IMR-90 (cell line): ENCODE results near the gene NLRP10. TPM values are rescaled to one million over a fixed set of nuclear protein-coding genes. Genes with fewer than 3 reads are reported as not detected.

Source experiments
- ATAC-seq: fragments of 200-7000 bp; cut with Tn5 transposase; 2 replicates; pipeline ENCODE4 v1.9.1; 2020; ENCODE audit warnings: low read depth, mild to moderate bottlenecking, moderate library complexity
- BruUV-seq: library from RNA; stranded (reverse); fragments of 400-500 nt; replicated peaks from 2 replicates; lab custom pipeline; 2021; lab: Mats Ljungman, UMichigan
- CTCF ChIA-PET: fragments of 300-600 bp; formaldehyde crosslinking; extraction: SDS; loops from one replicate; lab custom pipeline; 2021; ENCODE audit warnings: antibody characterized with exemption; lab: Yijun Ruan, JAX
- POLR2A ChIA-PET: fragments of 300-600 bp; sonication (Branson Sonifier 250); formaldehyde crosslinking; loops from one replicate; lab custom pipeline; 2022; ENCODE audit warnings: antibody characterized with exemption; ENCODE audit not compliant: unreplicated experiment; lab: Charles Lee
- DNase-seq: peaks from one replicate; pipeline ENCODE4 v3.0.0; 2013
- H2AFZ ChIP-seq: replicated peaks from 2 replicates; pipeline ENCODE3; 2013; ENCODE audit warnings: low read length, mild to moderate bottlenecking; ENCODE audit not compliant: poor library complexity
- H2AK5ac ChIP-seq: 2 replicates; pipeline ENCODE4 v1.6.1; 2013; ENCODE audit warnings: low read depth, low read length, inconsistent platforms
- H2AK9ac ChIP-seq: replicated peaks from 2 replicates; pipeline ENCODE3; 2013; ENCODE audit warnings: mild to moderate bottlenecking, low read depth, low read length, moderate library complexity; ENCODE audit not compliant: poor library complexity
- H2BK120ac ChIP-seq: 2 replicates; pipeline ENCODE4 v1.6.1; 2013; ENCODE audit warnings: low read depth, low read length, inconsistent platforms
- H2BK15ac ChIP-seq: 3 replicates; pipeline ENCODE4 v1.6.1; 2013; ENCODE audit warnings: low read depth, low read length, inconsistent platforms
- H2BK20ac ChIP-seq: 2 replicates; pipeline ENCODE4 v1.6.1; 2013; ENCODE audit warnings: low read depth, mild to moderate bottlenecking, inconsistent platforms, low read length, moderate library complexity
- H2BK5ac ChIP-seq: 2 replicates; pipeline ENCODE4 v1.6.1; 2013; ENCODE audit warnings: mild to moderate bottlenecking, low read depth, low read length, inconsistent platforms; ENCODE audit not compliant: poor library complexity, severe bottlenecking
- H3K14ac ChIP-seq: replicated peaks from 2 replicates; pipeline ENCODE4 v1.6.1; 2013; ENCODE audit warnings: low read depth, low read length, inconsistent platforms
- H3K18ac ChIP-seq: 2 replicates; pipeline ENCODE4 v1.6.1; 2013; ENCODE audit warnings: low read depth, low read length, control low read depth
- H3K23ac ChIP-seq: 2 replicates; pipeline ENCODE4 v1.6.1; 2013; ENCODE audit warnings: low read depth, low read length, inconsistent platforms
- H3K27ac ChIP-seq: 2 replicates; pipeline ENCODE4 v1.5.1; 2013; ENCODE audit warnings: mild to moderate bottlenecking, control low read depth, low read length; ENCODE audit not compliant: insufficient read depth
- H3K27me3 ChIP-seq: 2 replicates; pipeline ENCODE4 v1.6.1; 2013; ENCODE audit warnings: low read length; ENCODE audit not compliant: control insufficient read depth, insufficient read depth
- H3K36me3 ChIP-seq: 2 replicates; pipeline ENCODE4 v1.6.1; 2013; ENCODE audit warnings: low read length, mixed read lengths; ENCODE audit not compliant: control insufficient read depth, insufficient read depth
- H3K4ac ChIP-seq: 2 replicates; pipeline ENCODE4 v1.6.1; 2013; ENCODE audit warnings: low read depth, low read length, inconsistent platforms
- H3K4me1 ChIP-seq: 2 replicates; pipeline ENCODE4 v1.6.1; 2013; ENCODE audit warnings: low read length, mixed read lengths; ENCODE audit not compliant: control insufficient read depth, insufficient read depth
- H3K4me2 ChIP-seq: 2 replicates; pipeline ENCODE4 v1.6.1; 2013; ENCODE audit warnings: low read depth, mild to moderate bottlenecking, control low read depth, low read length, moderate library complexity
- H3K4me3 ChIP-seq: 2 replicates; pipeline ENCODE4 v1.5.1; 2013; ENCODE audit warnings: low read depth, mild to moderate bottlenecking, control low read depth, low read length, moderate library complexity; ENCODE audit not compliant: insufficient read depth
- H3K56ac ChIP-seq: 2 replicates; pipeline ENCODE4 v1.6.1; 2013; ENCODE audit warnings: low read length, inconsistent platforms; ENCODE audit not compliant: insufficient read depth; ENCODE audit errors: extremely low read depth
- H3K79me1 ChIP-seq, 2 experiments: 2 replicates each; pipeline ENCODE4 v1.6.1; 2013; ENCODE audit warnings: low read length in 2 of 2, inconsistent platforms in 1 of 2, low read depth in 1 of 2
- H3K9ac ChIP-seq: 2 replicates; pipeline ENCODE4 v1.6.1; 2013; ENCODE audit warnings: low read depth, low read length, control low read depth
- H3K9me1 ChIP-seq: 2 replicates; pipeline ENCODE4 v1.6.1; 2013; ENCODE audit warnings: low read length, inconsistent platforms; ENCODE audit not compliant: insufficient read depth
- H3K9me3 ChIP-seq: 2 replicates; pipeline ENCODE4 v1.6.1; 2013; ENCODE audit warnings: low read length; ENCODE audit not compliant: control insufficient read depth, insufficient read depth
- H4K20me1 ChIP-seq: 2 replicates; pipeline ENCODE4 v1.6.1; 2013; ENCODE audit warnings: low read length, inconsistent platforms; ENCODE audit not compliant: insufficient read depth
- H4K5ac ChIP-seq: 2 replicates; pipeline ENCODE4 v1.6.1; 2013; ENCODE audit warnings: mild to moderate bottlenecking, low read depth, low read length, control low read depth
- H4K8ac ChIP-seq, 2 experiments: 2 replicates each; pipeline ENCODE4 v1.6.1; 2013; ENCODE audit warnings: low read depth in 2 of 2, low read length in 2 of 2, control low read depth in 1 of 2, inconsistent platforms in 1 of 2
- H4K91ac ChIP-seq: 2 replicates; pipeline ENCODE4 v1.6.1; 2013; ENCODE audit warnings: low read depth, low read length, inconsistent platforms; ENCODE audit not compliant: insufficient read depth
- MAFK ChIP-seq: IDR thresholded peaks from 2 replicates; pipeline ENCODE4 v1.6.1; 2012; ENCODE audit warnings: low read depth, low read length, improper control_type of control experiment
- SMC3 ChIP-seq: fragments of 150-350 bp; IDR thresholded peaks from 2 replicates; pipeline ENCODE4 v1.6.1; 2016; ENCODE audit warnings: low read depth, mild to moderate bottlenecking, antibody characterized with exemption, low read length, moderate library complexity
- WGBS, 2 experiments: methylation state at CpG; one replicate each; pipeline versions ENCODE4 v1.1.5 to v1.1.7; 2013; ENCODE audit warnings: missing lambda C conversion rate in 2 of 2; ENCODE audit not compliant: insufficient read length in 1 of 2; ENCODE audit errors: extremely low coverage in 2 of 2; 5-methylcytosine and 5-hydroxymethylcytosine counted together
- dilution Hi-C: fragments of 300-500 bp; cut with HindIII; formaldehyde crosslinking; loops from one replicate; pipeline ENCODE4 v1.14.3; 2018; ENCODE audit warnings: low sequenced_read_pairs; ENCODE audit not compliant: unreplicated experiment
- in situ Hi-C: fragments of 300-500 bp; cut with MboI; formaldehyde crosslinking; loops from 3 replicates; pipeline ENCODE4 v1.14.3; 2019; ENCODE audit warnings: low sequenced_read_pairs, inconsistent platforms, mixed read lengths
- intact Hi-C: fragments of 100-400 bp; cut with micrococcal nuclease; formaldehyde crosslinking; loops from 2 replicates; pipeline ENCODE4 v1.10.0; 2022
- polyA plus RNA-seq, 3 experiments: library from polyadenylated mRNA; depleted of rRNA; stranded (reverse); fragments of >200 nt; gene quantifications; 2 replicates each; pipeline ENCODE4 v1.2.3, GENCODE V29; 2012; ENCODE audit warnings: low replicate concordance in 1 of 3
- total RNA-seq: library from RNA; depleted of rRNA; stranded (reverse); fragments of >200 nt; gene quantifications from 2 replicates; pipeline ENCODE4 v1.2.3, GENCODE V29; 2012

Gene NLRP10
- total and polyA plus RNA-seq, 2 of the 4 experiments (the other 2 are of a cell fraction), result 6.5 to 36.7 TPM

GRCh38 chr11:7941146-7941545, 24.1 kb downstream of the NLRP10 start:
- Histone ChIP-seq H4K8ac (no peak overlapping the region), H2BK5ac (no peak overlapping the region), H3K18ac (no peak overlapping the region), H3K4ac (no peak overlapping the region), H3K27ac (no peak overlapping the region), H3K9ac (no peak overlapping the region), H4K5ac (no peak overlapping the region), H3K79me1 (no peaks in the 10 kb centered on the region), H3K4me1 (no peaks in the 10 kb centered on the region), H2AK5ac (no peak overlapping the region), H3K4me2 (no peak overlapping the region), H2BK20ac (no peak overlapping the region), H3K36me3 (no peaks in the 10 kb centered on the region), H2AFZ (no peak overlapping the region), H4K20me1 (no peaks in the 10 kb centered on the region), H3K23ac (no peak overlapping the region), H3K56ac (no peak overlapping the region), H3K9me1 (no peaks in the 10 kb centered on the region), H2AK9ac (no peak overlapping the region), H3K14ac (no peak overlapping the region), H3K27me3 (no peaks in the 10 kb centered on the region; the same call in 1 of the 2 replicates), H2BK120ac (no peak overlapping the region), H2BK15ac (no peak overlapping the region), H3K4me3 (no peak overlapping the region), H3K9me3 (peaks cover 13% of the 10 kb centered on the region), H4K91ac (no peak overlapping the region)
- dilution Hi-C loops, result no loop called here
- ChIA-PET CTCF (no interaction called here), POLR2A (no interaction called here)
- DNase-seq, result no peak
- WGBS, 2 experiments, result no CpG with 5 or more reads among the region's 5 CpGs
- in situ Hi-C loops, result no loop called here
- BruUV-seq, result no TSS peak
- TF ChIP-seq MAFK, result peak; percentile 79
- no peak for TF ChIP-seq SMC3
- ATAC-seq, result no peak
- intact Hi-C loops, result no loop called here
